ENCODE measurements around the gene HIF1AN.

Gene HIF1AN

GRCh38 chr10:100535715-100536353, at the start of gene HIF1AN:
Gene HIF1AN (plus strand): TSS chr10:100535943. CDS start chr10:100535959, 16 bp downstream.
- Mint-ChIP-seq H3K27ac (no peak within 1 kb of the TSS), H3K4me3 (no peak within 1 kb of the TSS), H3K36me3 (peaks cover 10 to 17% of the 10 kb centered on the region in 2 donors), H3K9me3 (no peaks in the 10 kb centered on the region), H3K27me3 (no peaks in the 10 kb centered on the region), H3K4me1 (peaks cover 0 to 14% of the 10 kb centered on the region in 2 donors)
- peak; percentile 97 to 98 for ATAC-seq (replicated peaks)
- peak; percentile 87 for DNase-seq

- Mint-ChIP-seq H3K27ac (no peak overlapping the region), H3K9me3 (no peaks in the 10 kb centered on the region), H3K4me3 (no peak overlapping the region), H3K4me1 (peaks cover 9 to 19% of the 10 kb centered on the region in 2 donors), H3K36me3 (peaks cover 30 to 53% of the 10 kb centered on the region in 2 donors), H3K27me3 (peaks cover 10 to 13% of the 10 kb centered on the region in 2 donors)
- no peak for DNase-seq
- ATAC-seq (replicated peaks), result no peak
Observed at GRCh38 chr10:100487529-100487928, 48.2 kb upstream of the HIF1AN start.

- DNase-seq, result no peak
- H3K27ac Mint-ChIP-seq, result no peak overlapping the region
Observed at GRCh38 chr10:100489396-100489795, 46.3 kb upstream of the HIF1AN start.

GRCh38 chr10:100490531-100490930, 45.2 kb upstream of the HIF1AN start:
- Mint-ChIP-seq H3K27ac (no peak overlapping the region), H3K4me3 (no peak overlapping the region), H3K27me3 (no peaks in the 10 kb centered on the region), H3K4me1 (peaks cover 3 to 6% of the 10 kb centered on the region in 2 donors), H3K36me3 (peaks cover 46 to 64% of the 10 kb centered on the region in 2 donors), H3K9me3 (no peaks in the 10 kb centered on the region)
- DNase-seq, result no peak
- ATAC-seq (replicated peaks), result no peak

More at GRCh38 chr10:100489396-100489795, 46.3 kb upstream of the HIF1AN start:
- Mint-ChIP-seq H3K4me3 (no peak overlapping the region), H3K36me3 (peaks cover 41 to 64% of the 10 kb centered on the region in 2 donors), H3K27me3 (no peaks in the 10 kb centered on the region), H3K9me3 (no peaks in the 10 kb centered on the region), H3K4me1 (peaks cover 3 to 6% of the 10 kb centered on the region in 2 donors)
- ATAC-seq (replicated peaks), result no peak

GRCh38 chr10:100496567-100496966, 39.2 kb upstream of the HIF1AN start:
- DNase-seq, result no peak
- Mint-ChIP-seq H3K4me1 (no peaks in the 10 kb centered on the region), H3K9me3 (no peaks in the 10 kb centered on the region), H3K27ac (no peak overlapping the region), H3K27me3 (no peaks in the 10 kb centered on the region), H3K36me3 (peaks cover 43 to 53% of the 10 kb centered on the region in 2 donors), H3K4me3 (no peak overlapping the region)
- ATAC-seq (replicated peaks), result no peak

- H3K36me3 Mint-ChIP-seq, result peaks cover 45 to 63% of the 10 kb centered on the region in 2 donors
- DNase-seq (no peak), ATAC-seq (replicated peaks) (no peak)
- no peak overlapping the region for H3K4me3 Mint-ChIP-seq
- H3K27me3 Mint-ChIP-seq, result no peaks in the 10 kb centered on the region
- no peak overlapping the region for H3K27ac Mint-ChIP-seq
- H3K9me3 Mint-ChIP-seq, result no peaks in the 10 kb centered on the region
- no peaks in the 10 kb centered on the region for H3K4me1 Mint-ChIP-seq
Observed at GRCh38 chr10:100498059-100498458, 37.7 kb upstream of the HIF1AN start.

- Mint-ChIP-seq H3K36me3 (peaks cover 34 to 56% of the 10 kb centered on the region in 2 donors), H3K9me3 (no peaks in the 10 kb centered on the region), H3K27me3 (no peaks in the 10 kb centered on the region), H3K4me1 (no peaks in the 10 kb centered on the region), H3K27ac (no peak overlapping the region), H3K4me3 (no peak overlapping the region)
- DNase-seq (no peak), ATAC-seq (replicated peaks) (no peak)
Observed at GRCh38 chr10:100501423-100501822, 34.3 kb upstream of the HIF1AN start.

- no peak for DNase-seq
- ATAC-seq (replicated peaks), result no peak
- Mint-ChIP-seq H3K4me1 (no peaks in the 10 kb centered on the region), H3K4me3 (no peak overlapping the region), H3K27ac (no peak overlapping the region), H3K9me3 (no peaks in the 10 kb centered on the region), H3K36me3 (peaks cover 35 to 56% of the 10 kb centered on the region in 2 donors), H3K27me3 (no peaks in the 10 kb centered on the region)
Observed at GRCh38 chr10:100502926-100503494, 32.7 kb upstream of the HIF1AN start.

- H3K9me3 Mint-ChIP-seq, result no peaks in the 10 kb centered on the region
- no peak for ATAC-seq (replicated peaks)
- no peak for DNase-seq
- no peak overlapping the region for H3K27ac Mint-ChIP-seq
- no peak overlapping the region for H3K4me3 Mint-ChIP-seq
- peaks cover 39 to 64% of the 10 kb centered on the region in 2 donors for H3K36me3 Mint-ChIP-seq
- H3K27me3 Mint-ChIP-seq, result no peaks in the 10 kb centered on the region
- no peaks in the 10 kb centered on the region for H3K4me1 Mint-ChIP-seq
Observed at GRCh38 chr10:100504096-100504495, 31.6 kb upstream of the HIF1AN start.

- ATAC-seq (replicated peaks), result no peak
- Mint-ChIP-seq H3K36me3 (peaks cover 34 to 57% of the 10 kb centered on the region in 2 donors), H3K27me3 (no peaks in the 10 kb centered on the region), H3K4me1 (no peaks in the 10 kb centered on the region), H3K27ac (no peak overlapping the region), H3K4me3 (no peak overlapping the region), H3K9me3 (no peaks in the 10 kb centered on the region)
- no peak for DNase-seq
Observed at GRCh38 chr10:100505164-100505563, 30.6 kb upstream of the HIF1AN start.

- no peak for DNase-seq
- H3K27ac Mint-ChIP-seq, result no peak overlapping the region
- H3K9me3 Mint-ChIP-seq, result no peaks in the 10 kb centered on the region
- no peaks in the 10 kb centered on the region for H3K4me1 Mint-ChIP-seq
- no peak overlapping the region for H3K4me3 Mint-ChIP-seq
- ATAC-seq (replicated peaks), result no peak
- H3K27me3 Mint-ChIP-seq, result no peaks in the 10 kb centered on the region
- peaks cover 28 to 46% of the 10 kb centered on the region in 2 donors for H3K36me3 Mint-ChIP-seq
Observed at GRCh38 chr10:100506596-100507356, 29.0 kb upstream of the HIF1AN start.

- Mint-ChIP-seq H3K36me3 (peaks cover 27 to 48% of the 10 kb centered on the region in 2 donors), H3K9me3 (no peaks in the 10 kb centered on the region), H3K27me3 (no peaks in the 10 kb centered on the region), H3K4me1 (no peaks in the 10 kb centered on the region), H3K27ac (no peak overlapping the region), H3K4me3 (no peak overlapping the region)
- ATAC-seq (replicated peaks), result no peak
- no peak for DNase-seq
Observed at GRCh38 chr10:100507357-100507732, 28.4 kb upstream of the HIF1AN start.

GRCh38 chr10:100508266-100508665, 27.5 kb upstream of the HIF1AN start:
- Mint-ChIP-seq H3K36me3 (peaks cover 29 to 43% of the 10 kb centered on the region in 2 donors), H3K27ac (no peak overlapping the region), H3K27me3 (no peaks in the 10 kb centered on the region), H3K9me3 (no peaks in the 10 kb centered on the region), H3K4me1 (no peaks in the 10 kb centered on the region), H3K4me3 (no peak overlapping the region)
- ATAC-seq (replicated peaks), result no peak
- DNase-seq, result no peak

- H3K4me3 Mint-ChIP-seq, result no peak overlapping the region
- H3K27ac Mint-ChIP-seq, result no peak overlapping the region
- no peaks in the 10 kb centered on the region for H3K4me1 Mint-ChIP-seq
- peaks cover 29 to 43% of the 10 kb centered on the region in 2 donors for H3K36me3 Mint-ChIP-seq
- DNase-seq (no peak), ATAC-seq (replicated peaks) (peak; percentile 78 to 82)
- H3K27me3 Mint-ChIP-seq, result no peaks in the 10 kb centered on the region
- H3K9me3 Mint-ChIP-seq, result no peaks in the 10 kb centered on the region
Observed at GRCh38 chr10:100508691-100509150, 27.0 kb upstream of the HIF1AN start.

All from stimulated activated naive B cell treated with anti-CD40 and anti-IgM and Interleukin-4, amounts not matched to agents 10 μg/mL and 1 μg/mL and 100 μg/mL, for 72 hours (primary cell).